Vagina (tissue), 2 donors: ENCODE measurements around the gene TSR1.

ENCODE experiments used
- POLR2A ChIP-seq, 2 donors: fragments of 450-650 bp; IDR thresholded peaks; one replicate each; pipeline ENCODE4 v1.6.1; 2017; ENCODE audit warnings: antibody characterized with exemption in 2 of 2, mild to moderate bottlenecking in 2 of 2, moderate library complexity in 2 of 2
- TF ChIP-seq, protein P1 (sequence below), 3 experiments: fragments of 450-650 bp in 2 of 3; fragments of 200-600 bp in 1 of 3; sonication (generic) in 1 of 3; IDR thresholded peaks; one replicate each; pipeline ENCODE4 v1.5.1; 2017 to 2019; ENCODE audit warnings: antibody characterized with exemption in 3 of 3, mild to moderate bottlenecking in 2 of 3, moderate library complexity in 2 of 3

DNA sequence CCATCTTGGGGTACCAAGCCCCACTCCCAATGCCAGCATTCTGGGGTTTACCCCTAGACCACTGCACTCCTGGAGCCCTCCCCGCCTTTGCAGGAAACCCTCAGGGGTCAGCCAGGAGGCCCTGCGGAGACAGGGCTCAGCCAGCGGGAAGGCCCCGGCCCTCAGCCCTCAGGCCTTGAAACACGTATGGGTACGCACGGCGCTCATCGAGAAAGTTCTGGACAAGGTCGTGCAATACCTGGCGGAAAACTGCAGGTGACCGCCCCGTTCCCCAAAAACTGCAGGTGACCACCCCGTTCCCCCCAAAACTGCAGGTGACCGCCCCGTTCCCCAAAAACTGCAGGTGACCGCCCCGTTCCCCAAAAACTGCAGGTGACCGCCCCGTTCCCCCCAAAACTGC lies 25.8 kb upstream of the TSR1 start:
- TF ChIP-seq, protein P1, sequence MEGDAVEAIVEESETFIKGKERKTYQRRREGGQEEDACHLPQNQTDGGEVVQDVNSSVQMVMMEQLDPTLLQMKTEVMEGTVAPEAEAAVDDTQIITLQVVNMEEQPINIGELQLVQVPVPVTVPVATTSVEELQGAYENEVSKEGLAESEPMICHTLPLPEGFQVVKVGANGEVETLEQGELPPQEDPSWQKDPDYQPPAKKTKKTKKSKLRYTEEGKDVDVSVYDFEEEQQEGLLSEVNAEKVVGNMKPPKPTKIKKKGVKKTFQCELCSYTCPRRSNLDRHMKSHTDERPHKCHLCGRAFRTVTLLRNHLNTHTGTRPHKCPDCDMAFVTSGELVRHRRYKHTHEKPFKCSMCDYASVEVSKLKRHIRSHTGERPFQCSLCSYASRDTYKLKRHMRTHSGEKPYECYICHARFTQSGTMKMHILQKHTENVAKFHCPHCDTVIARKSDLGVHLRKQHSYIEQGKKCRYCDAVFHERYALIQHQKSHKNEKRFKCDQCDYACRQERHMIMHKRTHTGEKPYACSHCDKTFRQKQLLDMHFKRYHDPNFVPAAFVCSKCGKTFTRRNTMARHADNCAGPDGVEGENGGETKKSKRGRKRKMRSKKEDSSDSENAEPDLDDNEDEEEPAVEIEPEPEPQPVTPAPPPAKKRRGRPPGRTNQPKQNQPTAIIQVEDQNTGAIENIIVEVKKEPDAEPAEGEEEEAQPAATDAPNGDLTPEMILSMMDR (IDR thresholded peaks at IDR 0.05) = no peak
- no peak for TF ChIP-seq POLR2A (IDR thresholded peaks at IDR 0.05)
